Retinal pigment epithelial cell (primary cell): ENCODE results near the gene TOLLIP.
A peak's percentile ranks its signal among the peaks of the same experiment; 100 is the strongest.
"Not testable (repeated sequence)": the region's sequence is repeated elsewhere in the genome, so short reads cannot be mapped to it uniquely, and the experiment has no call there.

ENCODE experiments used
- DNase-seq: peaks from one replicate; pipeline ENCODE4 v3.0.0-alpha.2; 2010; ENCODE audit warnings: low read depth
- H3K4me3 ChIP-seq: 2 replicates; pipeline ENCODE4 v1.5.1; 2011; ENCODE audit warnings: mild to moderate bottlenecking, low read length, control low read depth, moderate library complexity
- CTCF ChIP-seq: conservative IDR thresholded peaks from 2 replicates; pipeline ENCODE4 v1.5.1; 2011; ENCODE audit warnings: low read depth, low read length, control low read depth, inconsistent platforms

The TOLLIP gene

DNA sequence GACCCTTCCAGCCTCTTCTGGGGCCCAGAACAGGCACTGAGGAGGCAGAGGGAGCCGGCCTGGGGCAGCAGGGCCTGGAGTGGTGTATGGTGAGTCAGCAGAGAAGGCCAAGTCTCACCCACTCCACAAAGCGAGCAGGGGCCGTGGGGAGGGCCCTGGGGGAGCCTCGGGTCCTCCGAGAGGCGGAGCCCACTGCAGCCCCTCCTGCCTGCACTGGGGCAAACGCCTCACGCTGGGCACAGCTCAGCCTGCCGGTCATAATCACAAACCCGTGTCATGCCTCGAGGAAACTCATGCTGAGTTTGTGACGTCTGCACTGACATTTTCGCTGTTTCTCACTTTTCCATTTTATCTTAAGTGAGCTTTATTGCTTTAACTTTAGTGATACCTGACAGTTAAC lies 38.4 kb downstream of the TOLLIP start:
- TF ChIP-seq CTCF = no peak
- peak; percentile 74 for DNase-seq
- H3K4me3 ChIP-seq = no peak overlapping the region

DNA sequence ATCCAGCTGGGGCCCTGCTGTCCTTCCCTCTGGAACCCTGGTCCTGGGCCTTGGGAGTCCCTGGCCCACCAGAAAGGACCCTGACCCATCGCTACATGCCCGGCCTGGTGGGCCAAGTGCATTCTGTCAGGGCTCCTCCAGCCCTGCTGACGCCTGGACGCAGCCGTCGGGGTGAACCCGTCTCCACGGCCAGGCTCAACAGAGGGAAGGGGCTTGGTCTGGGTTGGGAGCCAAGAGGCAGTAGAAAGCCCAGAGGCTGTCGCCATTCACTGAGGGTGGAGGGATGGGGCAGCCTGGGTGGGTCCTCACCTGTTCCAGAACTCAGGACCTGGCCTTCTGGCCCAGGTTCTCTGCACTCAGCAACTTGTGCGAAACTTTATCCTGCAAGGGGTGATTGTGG lies 39.0 kb downstream of the TOLLIP start:
- no peak for TF ChIP-seq CTCF
- DNase-seq = no peak
- no peak overlapping the region for H3K4me3 ChIP-seq

GRCh38 chr11:1269957-1270356 lies 39.5 kb downstream of the TOLLIP start:
- no peak for DNase-seq
- no peak for TF ChIP-seq CTCF
- H3K4me3 ChIP-seq = no peak overlapping the region

DNA sequence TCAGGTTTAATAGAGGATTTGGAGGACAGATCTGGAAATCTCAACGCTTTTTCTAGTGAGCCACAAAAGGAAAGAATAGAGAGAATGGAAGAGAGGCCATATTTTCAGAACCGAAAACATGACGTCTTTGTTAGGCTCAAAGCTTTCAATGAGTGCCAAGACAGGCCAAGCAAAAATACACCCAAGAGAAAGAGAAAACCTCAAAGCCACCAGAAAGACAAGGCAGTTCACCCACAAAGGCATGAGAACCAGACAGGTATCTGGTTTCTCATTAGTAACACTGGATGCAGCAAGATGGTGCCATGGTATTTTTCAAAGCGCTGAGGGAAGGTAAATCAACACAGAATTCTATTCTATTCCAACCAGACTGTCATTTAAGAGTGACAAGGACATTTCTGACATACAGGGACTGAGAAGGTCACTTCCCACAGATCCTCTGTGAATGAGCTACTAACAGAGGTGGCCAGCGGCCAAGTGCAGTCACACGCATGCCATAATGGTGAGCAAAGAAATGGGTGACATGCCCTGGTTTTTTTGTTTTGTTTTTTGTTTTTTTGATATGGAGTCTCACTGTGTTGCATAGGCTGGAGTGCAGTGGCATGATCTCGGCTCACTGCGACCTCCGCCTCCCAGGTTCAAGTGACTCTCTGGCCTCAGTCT lies 41.9 kb downstream of the TOLLIP start:
- DNase-seq = no peak
- no peak for TF ChIP-seq CTCF
- no peak overlapping the region for H3K4me3 ChIP-seq

DNA sequence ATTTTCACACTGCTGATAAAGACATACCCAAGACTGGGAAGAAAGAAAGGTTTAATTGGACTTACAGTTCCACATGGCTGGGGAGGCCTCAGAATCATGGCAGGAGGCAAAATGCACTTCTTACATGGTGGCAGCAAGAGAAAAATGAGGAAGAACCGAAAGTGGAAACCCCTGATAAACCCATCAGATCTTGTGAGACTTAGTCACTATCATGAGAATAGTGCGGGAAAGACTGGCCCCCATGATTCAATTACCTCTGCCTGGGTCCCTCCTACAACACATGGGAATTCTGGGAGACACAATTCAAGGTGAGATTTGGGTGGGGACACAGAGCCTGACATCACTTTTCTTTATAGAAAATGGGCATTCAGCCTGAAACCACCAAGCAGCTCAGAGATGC lies 42.5 kb downstream of the TOLLIP start:
- DNase-seq, H3K4me3 ChIP-seq: not testable (repeated sequence)

- not testable (repeated sequence) for DNase-seq, H3K4me3 ChIP-seq
These were observed 44.0 kb downstream of the TOLLIP start for GRCh38 chr11:1265480-1265879.

- peak; percentile 41 for TF ChIP-seq CTCF
- not testable (repeated sequence) for H3K4me3 ChIP-seq, DNase-seq
These were observed 45.0 kb downstream of the TOLLIP start for GRCh38 chr11:1264444-1264843.

DNA sequence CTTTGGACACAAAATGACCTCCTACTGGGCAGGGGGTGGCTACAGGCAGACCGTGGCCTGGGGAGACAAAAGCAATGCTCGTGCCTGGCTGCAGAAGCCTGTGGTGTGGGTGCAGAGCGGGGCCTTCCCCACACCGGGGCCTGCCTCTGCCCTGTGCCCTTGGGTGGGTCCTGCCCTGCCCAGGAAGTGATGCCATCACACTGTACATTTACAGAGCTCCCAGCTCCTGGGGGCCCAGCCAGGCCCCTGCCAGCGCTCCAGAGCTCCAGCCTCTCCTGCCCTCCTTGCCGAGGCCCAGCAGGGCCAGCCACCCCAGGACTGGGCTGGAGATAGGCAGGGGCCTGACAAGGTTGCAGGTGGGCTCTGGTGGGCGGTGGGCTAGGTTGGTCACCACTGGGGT lies 46.4 kb downstream of the TOLLIP start:
- peak overlapping the region; percentile 47 for H3K4me3 ChIP-seq
- DNase-seq = no peak
- TF ChIP-seq CTCF = no peak
